H9 (cell line): ENCODE data around the gene RPS6KA6. TPM values are rescaled to one million over a fixed set of nuclear protein-coding genes. Genes with fewer than 3 reads are reported as not detected.

Experiments
- DNase-seq: peaks from one replicate; pipeline ENCODE4 v3.0.0-alpha.2; 2017
- H2AFZ ChIP-seq: one replicate; pipeline ENCODE4 v1.6.1; 2013; ENCODE audit warnings: mild to moderate bottlenecking, low read length, control low read depth, moderate library complexity
- H2AK5ac ChIP-seq: 2 replicates; pipeline ENCODE4 v1.6.1; 2013; ENCODE audit warnings: low read length, control low read depth, mixed read lengths; ENCODE audit not compliant: insufficient read length
- H2BK120ac ChIP-seq: one replicate; pipeline ENCODE4 v1.6.1; 2013; ENCODE audit warnings: low read depth, mild to moderate bottlenecking, low read length, control low read depth, inconsistent platforms; ENCODE audit not compliant: poor library complexity, severe bottlenecking
- H2BK12ac ChIP-seq: 2 replicates; pipeline ENCODE4 v1.6.1; 2013; ENCODE audit warnings: low read length, control low read depth, mixed read lengths, low read depth; ENCODE audit not compliant: insufficient read length
- H2BK15ac ChIP-seq: 2 replicates; pipeline ENCODE4 v1.6.1; 2013; ENCODE audit warnings: low read depth, low read length, control low read depth
- H2BK20ac ChIP-seq: one replicate; pipeline ENCODE4 v1.6.1; 2013; ENCODE audit warnings: low read depth, mild to moderate bottlenecking, low read length, control low read depth, inconsistent platforms; ENCODE audit not compliant: poor library complexity, severe bottlenecking
- H2BK5ac ChIP-seq: 2 replicates; pipeline ENCODE4 v1.6.1; 2013; ENCODE audit warnings: low read length, control low read depth, mixed read lengths; ENCODE audit not compliant: insufficient read length
- H3K14ac ChIP-seq: 2 replicates; pipeline ENCODE4 v1.6.1; 2013; ENCODE audit warnings: low read length, control low read depth; ENCODE audit not compliant: insufficient read depth
- H3K18ac ChIP-seq: 2 replicates; pipeline ENCODE4 v1.6.1; 2013; ENCODE audit warnings: low read depth, mild to moderate bottlenecking, mixed read lengths, low read length, control low read depth; ENCODE audit not compliant: insufficient read length
- H3K23ac ChIP-seq: 2 replicates; pipeline ENCODE4 v1.6.1; 2013; ENCODE audit warnings: low read length, control low read depth, mixed read lengths, low read depth; ENCODE audit not compliant: insufficient read length
- H3K23me2 ChIP-seq: 2 replicates; pipeline ENCODE4 v1.6.1; 2013; ENCODE audit warnings: low read depth, mild to moderate bottlenecking, mixed read lengths, low read length, control low read depth; ENCODE audit not compliant: insufficient read length, poor library complexity, severe bottlenecking
- H3K27ac ChIP-seq: 2 replicates; pipeline ENCODE4 v1.5.1; 2013; ENCODE audit warnings: low read length, control low read depth, mixed read lengths, low read depth; ENCODE audit not compliant: insufficient read length
- H3K27me3 ChIP-seq: 2 replicates; pipeline ENCODE4 v1.6.1; 2013; ENCODE audit warnings: low read length, control low read depth, inconsistent platforms; ENCODE audit not compliant: insufficient read depth
- H3K4ac ChIP-seq: 2 replicates; pipeline ENCODE4 v1.6.1; 2013; ENCODE audit warnings: low read depth, mild to moderate bottlenecking, control low read depth, inconsistent platforms, low read length, moderate library complexity
- H3K4me1 ChIP-seq: 2 replicates; pipeline ENCODE4 v1.6.1; 2013; ENCODE audit warnings: low read length, control low read depth, inconsistent platforms; ENCODE audit not compliant: insufficient read depth
- H3K4me2 ChIP-seq: 2 replicates; pipeline ENCODE4 v1.6.1; 2013; ENCODE audit warnings: low read length, control low read depth, mixed read lengths; ENCODE audit not compliant: insufficient read length, insufficient read depth
- H3K56ac ChIP-seq: 2 replicates; pipeline ENCODE4 v1.6.1; 2013; ENCODE audit warnings: low read depth, mild to moderate bottlenecking, mixed read lengths, low read length, control low read depth; ENCODE audit not compliant: insufficient read length
- H3K79me1 ChIP-seq: 2 replicates; pipeline ENCODE4 v1.6.1; 2013; ENCODE audit warnings: low read depth, mild to moderate bottlenecking, moderate library complexity, low read length, control low read depth, inconsistent platforms; ENCODE audit not compliant: insufficient read depth, poor library complexity, severe bottlenecking
- H3K79me2 ChIP-seq: 2 replicates; pipeline ENCODE4 v1.6.1; 2013; ENCODE audit warnings: low read length, control low read depth, inconsistent platforms; ENCODE audit not compliant: insufficient read depth
- H3K9ac ChIP-seq: 2 replicates; pipeline ENCODE4 v1.6.1; 2013; ENCODE audit warnings: low read length, control low read depth, mixed read lengths; ENCODE audit not compliant: insufficient read length; ENCODE audit errors: extremely low read depth
- H3K9me3 ChIP-seq: one replicate; pipeline ENCODE4 v1.6.1; 2013; ENCODE audit warnings: low read depth, low read length, inconsistent platforms; ENCODE audit not compliant: control insufficient read depth
- H3T11ph ChIP-seq: one replicate; pipeline ENCODE4 v1.6.1; 2013; ENCODE audit warnings: mild to moderate bottlenecking, low read length, control low read depth, inconsistent platforms
- H4K20me1 ChIP-seq: one replicate; pipeline ENCODE4 v1.6.1; 2013; ENCODE audit not compliant: control insufficient read depth, insufficient read length, insufficient read depth
- H4K5ac ChIP-seq: 2 replicates; pipeline ENCODE4 v1.6.1; 2013; ENCODE audit warnings: low read depth, mild to moderate bottlenecking, mixed read lengths, low read length, control low read depth; ENCODE audit not compliant: insufficient read length
- H4K8ac ChIP-seq: replicated peaks from 2 replicates; pipeline ENCODE4 v1.6.1; 2013; ENCODE audit warnings: low read length, control low read depth, mixed read lengths, low read depth; ENCODE audit not compliant: insufficient read length
- H4K91ac ChIP-seq: 2 replicates; pipeline ENCODE4 v1.6.1; 2013; ENCODE audit warnings: low read depth, mild to moderate bottlenecking, moderate library complexity, mixed read lengths, low read length, control low read depth; ENCODE audit not compliant: insufficient read length
- H3K27ac Mint-ChIP-seq, 3 experiments: 2 replicates in 2 of 3; 3 replicates in 1 of 3; pipeline ENCODE4 v1.8.0; 2020 to 2021; ENCODE audit warnings: mixed read lengths in 3 of 3, mild to moderate bottlenecking in 1 of 3, moderate library complexity in 1 of 3
- H3K27me3 Mint-ChIP-seq: 2 replicates; pipeline ENCODE4 v1.8.0; 2021; ENCODE audit warnings: low read depth, mild to moderate bottlenecking, moderate library complexity, mixed read lengths
- H3K36me3 Mint-ChIP-seq, 3 experiments: 2 replicates in 2 of 3; 3 replicates in 1 of 3; pipeline ENCODE4 v1.8.0; 2020 to 2021; ENCODE audit warnings: low read depth in 3 of 3, mixed read lengths in 3 of 3; ENCODE audit not compliant: insufficient read depth in 1 of 3
- H3K4me1 Mint-ChIP-seq, 2 experiments: 2 replicates each; pipeline ENCODE4 v1.8.0; 2020; ENCODE audit warnings: mixed read lengths in 2 of 2
- H3K4me3 Mint-ChIP-seq, 2 experiments: 2 replicates in 1 of 2; 3 replicates in 1 of 2; pipeline ENCODE4 v1.8.0; 2020 to 2021; ENCODE audit warnings: mild to moderate bottlenecking in 2 of 2, mixed read lengths in 2 of 2, moderate library complexity in 1 of 2
- H3K9me3 Mint-ChIP-seq, 2 experiments: 2 replicates in 1 of 2; 3 replicates in 1 of 2; pipeline ENCODE4 v1.8.0; 2020; ENCODE audit warnings: mild to moderate bottlenecking in 2 of 2, mixed read lengths in 2 of 2, moderate library complexity in 1 of 2
- whole genome bisulfite sequencing: extraction: QIAGEN DNeasy Blood & Tissue Kit; methylation state at CpG from one replicate; pipeline ENCODE4 v1.1.7; 2013; ENCODE audit warnings: missing lambda C conversion rate, low lambda C conversion rate, mixed read lengths; ENCODE audit not compliant: insufficient read length; ENCODE audit errors: extremely low coverage; 5-methylcytosine and 5-hydroxymethylcytosine counted together
- total RNA-seq: library from RNA; stranded (reverse); gene quantifications from 2 replicates; pipeline ENCODE4 v1.2.1, GENCODE V29; 2021
- TF ChIP-seq, protein P1 (sequence below): fragments of 200-600 bp; sonication (generic); conservative IDR thresholded peaks from 3 replicates; pipeline ENCODE4 v1.8.0; 2021; ENCODE audit warnings: antibody characterized with exemption, mild to moderate bottlenecking

The RPS6KA6 gene
- total RNA-seq, 1 experiment from 2014 or later = 12.1 TPM

DNA sequence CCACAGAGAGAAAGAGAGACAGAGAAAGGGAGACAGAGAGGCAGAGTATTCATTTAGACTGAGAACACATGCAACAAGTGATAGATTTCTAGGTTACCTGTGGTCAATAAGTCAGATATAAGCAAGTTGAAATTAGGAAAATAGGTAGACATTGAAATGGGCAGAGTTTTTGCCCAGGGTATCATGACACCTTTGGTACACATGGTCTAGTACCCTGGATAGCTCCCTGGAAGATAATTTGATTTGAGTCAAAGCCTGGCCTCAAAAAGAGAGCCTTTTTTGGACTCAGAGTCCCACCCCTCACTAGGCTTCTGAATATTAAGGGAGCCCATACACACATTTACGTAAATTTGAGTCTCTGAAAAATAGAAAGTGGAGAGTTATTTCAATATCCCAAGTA is 4.0 kb upstream of the RPS6KA6 start:
- H3K23ac ChIP-seq = no peak overlapping the region
- no peak overlapping the region for H2BK12ac ChIP-seq
- no peaks in the 10 kb centered on the region for H3K27me3 ChIP-seq
- no peak for DNase-seq
- no peak overlapping the region for H3K14ac ChIP-seq
- no peak overlapping the region for H4K8ac ChIP-seq
- H3K9me3 Mint-ChIP-seq = peaks cover 44 to 65% of the 10 kb centered on the region in 2 experiments
- no peak overlapping the region for H3K56ac ChIP-seq
- H3K18ac ChIP-seq = no peak overlapping the region
- no peaks in the 10 kb centered on the region for H3K79me1 ChIP-seq
- peaks cover 0 to 2% of the 10 kb centered on the region in 2 experiments; a peak in 2 of 4 replicates for H3K4me1 Mint-ChIP-seq
- no CpG with 5 or more reads among the region's 1 CpG for WGBS
- peaks cover 6% of the 10 kb centered on the region for H3K23me2 ChIP-seq
- no peaks in the 10 kb centered on the region for H3K79me2 ChIP-seq
- H3K9ac ChIP-seq = no peak overlapping the region
- H2BK20ac ChIP-seq = no peak overlapping the region
- H3K4me1 ChIP-seq = no peaks in the 10 kb centered on the region
- H2BK5ac ChIP-seq = no peak overlapping the region
- no peak overlapping the region for H3T11ph ChIP-seq
- no peak overlapping the region for H3K27ac Mint-ChIP-seq
- no peak overlapping the region for H3K4ac ChIP-seq
- no peak overlapping the region for H2AFZ ChIP-seq
- TF ChIP-seq, protein P1, sequence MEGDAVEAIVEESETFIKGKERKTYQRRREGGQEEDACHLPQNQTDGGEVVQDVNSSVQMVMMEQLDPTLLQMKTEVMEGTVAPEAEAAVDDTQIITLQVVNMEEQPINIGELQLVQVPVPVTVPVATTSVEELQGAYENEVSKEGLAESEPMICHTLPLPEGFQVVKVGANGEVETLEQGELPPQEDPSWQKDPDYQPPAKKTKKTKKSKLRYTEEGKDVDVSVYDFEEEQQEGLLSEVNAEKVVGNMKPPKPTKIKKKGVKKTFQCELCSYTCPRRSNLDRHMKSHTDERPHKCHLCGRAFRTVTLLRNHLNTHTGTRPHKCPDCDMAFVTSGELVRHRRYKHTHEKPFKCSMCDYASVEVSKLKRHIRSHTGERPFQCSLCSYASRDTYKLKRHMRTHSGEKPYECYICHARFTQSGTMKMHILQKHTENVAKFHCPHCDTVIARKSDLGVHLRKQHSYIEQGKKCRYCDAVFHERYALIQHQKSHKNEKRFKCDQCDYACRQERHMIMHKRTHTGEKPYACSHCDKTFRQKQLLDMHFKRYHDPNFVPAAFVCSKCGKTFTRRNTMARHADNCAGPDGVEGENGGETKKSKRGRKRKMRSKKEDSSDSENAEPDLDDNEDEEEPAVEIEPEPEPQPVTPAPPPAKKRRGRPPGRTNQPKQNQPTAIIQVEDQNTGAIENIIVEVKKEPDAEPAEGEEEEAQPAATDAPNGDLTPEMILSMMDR = no peak
- H4K20me1 ChIP-seq = no peaks in the 10 kb centered on the region
- no peak overlapping the region for H4K5ac ChIP-seq
- peaks cover 0 to 4% (median 1%) of the 10 kb centered on the region in 3 experiments; a peak in 3 of 7 replicates for H3K36me3 Mint-ChIP-seq
- no peaks in the 10 kb centered on the region for H3K9me3 ChIP-seq
- H2BK15ac ChIP-seq = no peak overlapping the region
- H3K27me3 Mint-ChIP-seq = no peaks in the 10 kb centered on the region; the same call in 1 of the 2 replicates
- H3K4me3 Mint-ChIP-seq = no peak overlapping the region
- H4K91ac ChIP-seq = no peak overlapping the region
- H3K27ac ChIP-seq = no peak overlapping the region
- H2BK120ac ChIP-seq = no peak overlapping the region
- no peak overlapping the region for H3K4me2 ChIP-seq
- H2AK5ac ChIP-seq = no peak overlapping the region
